ENCODE measurements around the gene PDCL3.

Gene PDCL3

GRCh38 chr2:100589527-100589926 is 26.7 kb downstream of the PDCL3 start:
- no peaks in the 10 kb centered on the region for H3K9me3 ChIP-seq (ENCODE audit: control insufficient read depth, insufficient read depth, low read length)
- H3K36me3 ChIP-seq (ENCODE audit: control insufficient read depth, insufficient read depth, low read length), result no peaks in the 10 kb centered on the region
- no CpG with 5 or more reads among the region's 3 CpGs for WGBS (ENCODE audit: insufficient coverage, insufficient read length)
- no peak overlapping the region for H3K4me3 ChIP-seq (ENCODE audit: low read length)
- H3K27ac ChIP-seq (ENCODE audit: low read length), result no peak overlapping the region
- H3K4me1 ChIP-seq (ENCODE audit: control insufficient read depth, insufficient read depth, low read length), result no peaks in the 10 kb centered on the region
- no peak for DNase-seq (ENCODE audit: low read depth, low spot score)
- H3K27me3 ChIP-seq (ENCODE audit: control insufficient read depth, insufficient read depth, low read length), result no peaks in the 10 kb centered on the region

GRCh38 chr2:100592226-100592625 is 29.4 kb downstream of the PDCL3 start:
- Histone ChIP-seq H3K9me3 (ENCODE audit: control insufficient read depth, insufficient read depth, low read length) (no peaks in the 10 kb centered on the region), H3K4me1 (ENCODE audit: control insufficient read depth, insufficient read depth, low read length) (no peaks in the 10 kb centered on the region), H3K4me3 (ENCODE audit: low read length) (no peak overlapping the region), H3K27ac (ENCODE audit: low read length) (no peak overlapping the region), H3K36me3 (ENCODE audit: control insufficient read depth, insufficient read depth, low read length) (no peaks in the 10 kb centered on the region), H3K27me3 (ENCODE audit: control insufficient read depth, insufficient read depth, low read length) (no peaks in the 10 kb centered on the region)
- no peak for DNase-seq (ENCODE audit: low read depth, low spot score)
- no CpG with 5 or more reads among the region's 1 CpG for WGBS (ENCODE audit: insufficient coverage, insufficient read length)

GRCh38 chr2:100596465-100596864 is 33.7 kb downstream of the PDCL3 start:
- no peak overlapping the region; the same call in 1 of the 2 replicates for H3K4me3 ChIP-seq (ENCODE audit: low read length)
- WGBS (ENCODE audit: insufficient coverage, insufficient read length), result no CpG with 5 or more reads among the region's 5 CpGs
- no peaks in the 10 kb centered on the region for H3K9me3 ChIP-seq (ENCODE audit: control insufficient read depth, insufficient read depth, low read length)
- H3K36me3 ChIP-seq (ENCODE audit: control insufficient read depth, insufficient read depth, low read length), result no peaks in the 10 kb centered on the region
- DNase-seq (ENCODE audit: low read depth, low spot score), result no peak
- no peak overlapping the region for H3K27ac ChIP-seq (ENCODE audit: low read length)
- H3K4me1 ChIP-seq (ENCODE audit: control insufficient read depth, insufficient read depth, low read length), result no peaks in the 10 kb centered on the region
- no peaks in the 10 kb centered on the region for H3K27me3 ChIP-seq (ENCODE audit: control insufficient read depth, insufficient read depth, low read length)

DNA sequence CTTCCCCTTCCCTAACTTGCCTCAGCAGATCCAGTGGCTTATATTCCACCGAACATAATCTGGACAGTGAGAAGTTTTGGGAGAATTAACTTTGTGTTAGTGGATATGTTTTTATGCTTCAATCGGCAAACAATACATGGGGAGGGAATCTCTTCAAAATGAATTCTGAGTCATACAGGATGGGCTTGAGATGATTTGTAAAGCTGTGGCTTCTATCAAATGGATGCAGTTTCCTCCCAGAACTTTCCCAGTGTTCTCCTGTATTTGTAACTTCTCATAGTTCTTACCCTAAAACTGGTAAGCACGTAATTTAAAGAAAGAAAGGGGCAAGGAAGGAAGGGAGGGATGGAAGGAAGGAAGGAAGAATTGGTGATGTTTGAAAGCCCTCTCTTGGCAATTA is 36.8 kb downstream of the PDCL3 start:
- Histone ChIP-seq H3K4me3 (ENCODE audit: low read length) (no peak overlapping the region), H3K27ac (ENCODE audit: low read length) (no peak overlapping the region), H3K36me3 (ENCODE audit: control insufficient read depth, insufficient read depth, low read length) (no peaks in the 10 kb centered on the region), H3K4me1 (ENCODE audit: control insufficient read depth, insufficient read depth, low read length) (peaks cover 1% of the 10 kb centered on the region; the same call in 1 of the 2 replicates), H3K9me3 (ENCODE audit: control insufficient read depth, insufficient read depth, low read length) (no peaks in the 10 kb centered on the region), H3K27me3 (ENCODE audit: control insufficient read depth, insufficient read depth, low read length) (no peaks in the 10 kb centered on the region)
- no peak for DNase-seq (ENCODE audit: low read depth, low spot score)
- 100% methylated on average over 1 of the region's 3 CpGs for WGBS (ENCODE audit: insufficient coverage, insufficient read length)

- no peak for DNase-seq (ENCODE audit: low read depth, low spot score)
- Histone ChIP-seq H3K36me3 (ENCODE audit: control insufficient read depth, insufficient read depth, low read length) (no peaks in the 10 kb centered on the region), H3K4me1 (ENCODE audit: control insufficient read depth, insufficient read depth, low read length) (peaks cover 1% of the 10 kb centered on the region; the same call in 1 of the 2 replicates), H3K9me3 (ENCODE audit: control insufficient read depth, insufficient read depth, low read length) (no peaks in the 10 kb centered on the region), H3K4me3 (ENCODE audit: low read length) (no peak overlapping the region), H3K27ac (ENCODE audit: low read length) (no peak overlapping the region), H3K27me3 (ENCODE audit: control insufficient read depth, insufficient read depth, low read length) (no peaks in the 10 kb centered on the region)
- no CpG with 5 or more reads among the region's 3 CpGs for WGBS (ENCODE audit: insufficient coverage, insufficient read length)
Observed at GRCh38 chr2:100601661-100602060, 38.9 kb downstream of the PDCL3 start.

DNA sequence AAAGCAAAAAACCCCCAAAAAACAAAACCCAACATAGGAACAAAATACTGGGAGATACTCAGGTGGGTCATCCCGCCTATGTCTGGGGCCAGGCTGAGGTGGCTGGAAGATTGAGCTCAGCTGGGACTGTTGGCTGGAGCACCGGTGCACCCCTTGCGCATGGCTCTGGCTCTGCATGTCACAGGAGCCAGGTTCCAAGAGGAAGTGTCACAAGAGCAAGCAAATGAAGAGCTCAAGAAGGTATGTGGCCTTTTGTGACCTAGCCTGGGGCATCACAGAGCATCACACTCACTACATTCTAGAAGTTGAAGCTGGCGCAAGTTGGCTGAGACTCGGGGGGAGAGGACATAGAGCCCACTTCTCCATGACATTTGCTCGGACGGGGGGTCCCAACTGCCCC is 40.6 kb downstream of the PDCL3 start:
- Histone ChIP-seq H3K27ac (ENCODE audit: low read length) (no peak overlapping the region), H3K36me3 (ENCODE audit: control insufficient read depth, insufficient read depth, low read length) (no peaks in the 10 kb centered on the region), H3K4me3 (ENCODE audit: low read length) (no peak overlapping the region), H3K9me3 (ENCODE audit: control insufficient read depth, insufficient read depth, low read length) (no peaks in the 10 kb centered on the region), H3K27me3 (ENCODE audit: control insufficient read depth, insufficient read depth, low read length) (no peaks in the 10 kb centered on the region), H3K4me1 (ENCODE audit: control insufficient read depth, insufficient read depth, low read length) (peaks cover 1% of the 10 kb centered on the region; the same call in 1 of the 2 replicates)
- WGBS (ENCODE audit: insufficient coverage, insufficient read length), result no CpG with 5 or more reads among the region's 7 CpGs
- DNase-seq (ENCODE audit: low read depth, low spot score), result no peak

- Histone ChIP-seq H3K4me3 (ENCODE audit: low read length) (no peak overlapping the region), H3K9me3 (ENCODE audit: control insufficient read depth, insufficient read depth, low read length) (no peaks in the 10 kb centered on the region), H3K27me3 (ENCODE audit: control insufficient read depth, insufficient read depth, low read length) (no peaks in the 10 kb centered on the region), H3K27ac (ENCODE audit: low read length) (no peak overlapping the region), H3K36me3 (ENCODE audit: control insufficient read depth, insufficient read depth, low read length) (no peaks in the 10 kb centered on the region), H3K4me1 (ENCODE audit: control insufficient read depth, insufficient read depth, low read length) (peaks cover 1% of the 10 kb centered on the region; the same call in 1 of the 2 replicates)
- no CpG with 5 or more reads among the region's 10 CpGs for WGBS (ENCODE audit: insufficient coverage, insufficient read length)
- no peak for DNase-seq (ENCODE audit: low read depth, low spot score)
Observed at GRCh38 chr2:100603948-100604633, 41.3 kb downstream of the PDCL3 start.

- WGBS (ENCODE audit: insufficient coverage, insufficient read length), result no CpG with 5 or more reads among the region's 5 CpGs
- no peak for DNase-seq (ENCODE audit: low read depth, low spot score)
- H3K36me3 ChIP-seq (ENCODE audit: control insufficient read depth, insufficient read depth, low read length), result no peaks in the 10 kb centered on the region
- H3K27ac ChIP-seq (ENCODE audit: low read length), result no peak overlapping the region
- H3K9me3 ChIP-seq (ENCODE audit: control insufficient read depth, insufficient read depth, low read length), result no peaks in the 10 kb centered on the region
- no peaks in the 10 kb centered on the region for H3K27me3 ChIP-seq (ENCODE audit: control insufficient read depth, insufficient read depth, low read length)
- H3K4me1 ChIP-seq (ENCODE audit: control insufficient read depth, insufficient read depth, low read length), result peaks cover 1% of the 10 kb centered on the region; the same call in 1 of the 2 replicates
- no peak overlapping the region for H3K4me3 ChIP-seq (ENCODE audit: low read length)
Observed at GRCh38 chr2:100606332-100606725, 43.5 kb downstream of the PDCL3 start.

GRCh38 chr2:100606726-100607343 is 44.0 kb downstream of the PDCL3 start:
- Histone ChIP-seq H3K27me3 (ENCODE audit: control insufficient read depth, insufficient read depth, low read length) (no peaks in the 10 kb centered on the region), H3K9me3 (ENCODE audit: control insufficient read depth, insufficient read depth, low read length) (no peaks in the 10 kb centered on the region), H3K4me1 (ENCODE audit: control insufficient read depth, insufficient read depth, low read length) (peaks cover 1% of the 10 kb centered on the region; the same call in 1 of the 2 replicates), H3K36me3 (ENCODE audit: control insufficient read depth, insufficient read depth, low read length) (no peaks in the 10 kb centered on the region), H3K4me3 (ENCODE audit: low read length) (no peak overlapping the region), H3K27ac (ENCODE audit: low read length) (no peak overlapping the region)
- no CpG with 5 or more reads among the region's 14 CpGs for WGBS (ENCODE audit: insufficient coverage, insufficient read length)
- peak; percentile 47 for DNase-seq (ENCODE audit: low read depth, low spot score)

GRCh38 chr2:100610381-100610831 is 47.6 kb downstream of the PDCL3 start:
- H3K36me3 ChIP-seq (ENCODE audit: control insufficient read depth, insufficient read depth, low read length), result no peaks in the 10 kb centered on the region
- H3K9me3 ChIP-seq (ENCODE audit: control insufficient read depth, insufficient read depth, low read length), result no peaks in the 10 kb centered on the region
- no peak for DNase-seq (ENCODE audit: low read depth, low spot score)
- H3K4me3 ChIP-seq (ENCODE audit: low read length), result no peak overlapping the region
- H3K27ac ChIP-seq (ENCODE audit: low read length), result no peak overlapping the region
- H3K4me1 ChIP-seq (ENCODE audit: control insufficient read depth, insufficient read depth, low read length), result no peaks in the 10 kb centered on the region
- no peaks in the 10 kb centered on the region for H3K27me3 ChIP-seq (ENCODE audit: control insufficient read depth, insufficient read depth, low read length)
- WGBS (ENCODE audit: insufficient coverage, insufficient read length), result no CpG with 5 or more reads among the region's 13 CpGs
